ENCODE results near the gene DDR2. TPM values are rescaled to one million over a fixed set of nuclear protein-coding genes. Genes with fewer than 3 reads are reported as not detected.

Gene DDR2
- total RNA-seq, 2 donors from 2014 or later: 14.2 to 27.0 TPM

- Histone ChIP-seq H3K27ac (no peak overlapping the region), H3K36me3 (no peaks in the 10 kb centered on the region), H3K9me3 (no peaks in the 10 kb centered on the region), H3K4me1 (replicated peaks) (no peaks in the 10 kb centered on the region), H3K4me3 (no peak overlapping the region), H3K27me3 (replicated peaks; ENCODE audit: insufficient read depth) (no peaks in the 10 kb centered on the region)
- DNase-seq (ENCODE audit: low spot score): no peak
- TF ChIP-seq POLR2A (IDR thresholded peaks at IDR 0.05) (no peak), CTCF (IDR thresholded peaks at IDR 0.05) (no peak), POLR2AphosphoS5 (IDR thresholded peaks at IDR 0.05) (no peak)
- intact Hi-C loops (cut with DNase I): no loop called here
Observed at GRCh38 chr1:162662013-162662412, 29.7 kb downstream of the DDR2 start.

- intact Hi-C loops (cut with DNase I): no loop called here
- no peak for TF ChIP-seq POLR2AphosphoS5 (IDR thresholded peaks at IDR 0.05)
- no peak for TF ChIP-seq CTCF (IDR thresholded peaks at IDR 0.05)
- no peak for TF ChIP-seq POLR2A (IDR thresholded peaks at IDR 0.05)
- no peaks in the 10 kb centered on the region for H3K9me3 ChIP-seq
- no peaks in the 10 kb centered on the region for H3K4me1 ChIP-seq (replicated peaks)
- H3K27me3 ChIP-seq (replicated peaks; ENCODE audit: insufficient read depth): no peaks in the 10 kb centered on the region
- H3K36me3 ChIP-seq: no peaks in the 10 kb centered on the region
- no peak for DNase-seq (ENCODE audit: low spot score)
- no peak overlapping the region for H3K27ac ChIP-seq
- H3K4me3 ChIP-seq: no peak overlapping the region
Observed at GRCh38 chr1:162663086-162663485, 30.8 kb downstream of the DDR2 start.

GRCh38 chr1:162663589-162664106 is 31.4 kb downstream of the DDR2 start:
- TF ChIP-seq POLR2AphosphoS5 (IDR thresholded peaks at IDR 0.05): no peak
- no peak for TF ChIP-seq POLR2A (IDR thresholded peaks at IDR 0.05)
- no peak for TF ChIP-seq CTCF (IDR thresholded peaks at IDR 0.05)
- Histone ChIP-seq H3K4me3 (no peak overlapping the region), H3K4me1 (replicated peaks) (no peaks in the 10 kb centered on the region), H3K27me3 (replicated peaks; ENCODE audit: insufficient read depth) (no peaks in the 10 kb centered on the region), H3K27ac (no peak overlapping the region), H3K36me3 (no peaks in the 10 kb centered on the region), H3K9me3 (no peaks in the 10 kb centered on the region)
- 52% methylated on average over 8 of the region's 8 CpGs for WGBS
- no peak for DNase-seq (ENCODE audit: low spot score)
- intact Hi-C loops (cut with DNase I): no loop called here

GRCh38 chr1:162666006-162666645 is 33.9 kb downstream of the DDR2 start:
- Histone ChIP-seq H3K4me3 (no peak overlapping the region), H3K4me1 (replicated peaks) (no peaks in the 10 kb centered on the region), H3K27ac (no peak overlapping the region), H3K36me3 (no peaks in the 10 kb centered on the region), H3K27me3 (replicated peaks; ENCODE audit: insufficient read depth) (no peaks in the 10 kb centered on the region), H3K9me3 (no peaks in the 10 kb centered on the region)
- TF ChIP-seq POLR2A (IDR thresholded peaks at IDR 0.05): no peak
- TF ChIP-seq CTCF (IDR thresholded peaks at IDR 0.05): no peak
- no peak for TF ChIP-seq POLR2AphosphoS5 (IDR thresholded peaks at IDR 0.05)
- DNase-seq (ENCODE audit: low spot score): no peak
- intact Hi-C loops (cut with DNase I): no loop called here
- WGBS: 70% methylated on average over 5 of the region's 5 CpGs

GRCh38 chr1:162667381-162668080 is 35.3 kb downstream of the DDR2 start:
- WGBS: 44% methylated on average over 2 of the region's 2 CpGs
- no peaks in the 10 kb centered on the region for H3K4me1 ChIP-seq (replicated peaks)

More at GRCh38 chr1:162667381-162668080, 35.3 kb downstream of the DDR2 start:
- no peak overlapping the region for H3K27ac ChIP-seq
- intact Hi-C loops (cut with DNase I): no loop called here
- DNase-seq (ENCODE audit: low spot score): no peak
- no peaks in the 10 kb centered on the region for H3K36me3 ChIP-seq
- H3K27me3 ChIP-seq (replicated peaks; ENCODE audit: insufficient read depth): no peaks in the 10 kb centered on the region
- no peak overlapping the region for H3K4me3 ChIP-seq
- TF ChIP-seq CTCF (IDR thresholded peaks at IDR 0.05) (no peak), POLR2A (IDR thresholded peaks at IDR 0.05) (no peak), POLR2AphosphoS5 (IDR thresholded peaks at IDR 0.05) (no peak)
- H3K9me3 ChIP-seq: no peaks in the 10 kb centered on the region
